Lower leg skin (tissue), 4 donors: ENCODE data around the gene KIF5C. TPM values are rescaled to one million over a fixed set of nuclear protein-coding genes. Genes with fewer than 3 reads are reported as not detected.

Experiments used
- DNase-seq, 2 donors: peaks; one replicate each; pipeline ENCODE4 v3.0.0-alpha.2; 2019; ENCODE audit warnings: low spot score in 2 of 2
- H3K4me3 ChIP-seq: fragments of 200-600 bp; sonication (generic); 2 replicates; pipeline ENCODE4 v1.5.1; 2017; ENCODE audit warnings: mild to moderate bottlenecking, low read depth; ENCODE audit not compliant: poor library complexity, severe bottlenecking
- POLR2A ChIP-seq, 2 donors: fragments of 450-650 bp; IDR thresholded peaks; one replicate each; pipeline ENCODE4 v1.6.1; 2016 to 2017; ENCODE audit warnings: antibody characterized with exemption in 2 of 2, mild to moderate bottlenecking in 1 of 2, moderate library complexity in 1 of 2
- WGBS, 2 donors: methylation state at CpG; one replicate each; pipeline ENCODE4 v1.1.5; 2018; 5-methylcytosine and 5-hydroxymethylcytosine counted together
- intact Hi-C: fragments of 100-400 bp; cut with DNase I; formaldehyde crosslinking; loops from one replicate; pipeline ENCODE4 v1.15.0; 2023; ENCODE audit warnings: low total_unique reads
- total RNA-seq, 4 donors: library from RNA; depleted of rRNA; stranded (reverse); fragments of >200 nt; gene quantifications; one replicate each; pipeline ENCODE4 v1.1.0, GENCODE V29; 2016
- TF ChIP-seq, protein P1 (sequence below), 3 donors: fragments of 450-650 bp; IDR thresholded peaks; one replicate each; pipeline ENCODE4 v1.5.1; 2016; ENCODE audit warnings: antibody characterized with exemption in 3 of 3, mild to moderate bottlenecking in 3 of 3, moderate library complexity in 2 of 3

Gene KIF5C
- total RNA-seq, 4 donors from 2014 or later = 0.99 to 1.9 (median 1.3) TPM

DNA sequence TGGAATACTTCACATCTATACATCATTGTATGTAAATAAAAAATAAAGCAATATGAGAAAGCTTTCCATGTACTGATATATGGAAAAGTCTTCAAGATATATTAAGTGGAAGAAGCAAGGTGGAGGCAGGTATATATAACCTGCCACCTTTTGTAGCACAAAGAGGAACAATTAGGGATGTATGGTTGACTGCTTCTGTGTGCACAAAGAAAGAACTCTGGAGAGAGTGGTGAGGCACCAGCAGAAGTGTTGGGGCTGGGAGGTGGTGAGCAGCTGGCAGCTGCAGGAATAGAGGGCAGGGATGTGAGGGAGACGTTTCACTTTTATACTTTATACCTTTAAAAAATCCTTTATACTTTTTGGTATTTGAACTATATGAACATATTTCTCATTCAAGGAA lies 26.1 kb downstream of the KIF5C start:
- no peak for DNase-seq
- no peak for TF ChIP-seq POLR2A (IDR thresholded peaks at IDR 0.05)
- TF ChIP-seq, protein P1, sequence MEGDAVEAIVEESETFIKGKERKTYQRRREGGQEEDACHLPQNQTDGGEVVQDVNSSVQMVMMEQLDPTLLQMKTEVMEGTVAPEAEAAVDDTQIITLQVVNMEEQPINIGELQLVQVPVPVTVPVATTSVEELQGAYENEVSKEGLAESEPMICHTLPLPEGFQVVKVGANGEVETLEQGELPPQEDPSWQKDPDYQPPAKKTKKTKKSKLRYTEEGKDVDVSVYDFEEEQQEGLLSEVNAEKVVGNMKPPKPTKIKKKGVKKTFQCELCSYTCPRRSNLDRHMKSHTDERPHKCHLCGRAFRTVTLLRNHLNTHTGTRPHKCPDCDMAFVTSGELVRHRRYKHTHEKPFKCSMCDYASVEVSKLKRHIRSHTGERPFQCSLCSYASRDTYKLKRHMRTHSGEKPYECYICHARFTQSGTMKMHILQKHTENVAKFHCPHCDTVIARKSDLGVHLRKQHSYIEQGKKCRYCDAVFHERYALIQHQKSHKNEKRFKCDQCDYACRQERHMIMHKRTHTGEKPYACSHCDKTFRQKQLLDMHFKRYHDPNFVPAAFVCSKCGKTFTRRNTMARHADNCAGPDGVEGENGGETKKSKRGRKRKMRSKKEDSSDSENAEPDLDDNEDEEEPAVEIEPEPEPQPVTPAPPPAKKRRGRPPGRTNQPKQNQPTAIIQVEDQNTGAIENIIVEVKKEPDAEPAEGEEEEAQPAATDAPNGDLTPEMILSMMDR (IDR thresholded peaks at IDR 0.05) = no peak
- H3K4me3 ChIP-seq = no peak overlapping the region
- intact Hi-C loops = no loop called here
- 34 to 46% methylated on average over 1 of the region's 1 CpG for WGBS, 2 donors

DNA sequence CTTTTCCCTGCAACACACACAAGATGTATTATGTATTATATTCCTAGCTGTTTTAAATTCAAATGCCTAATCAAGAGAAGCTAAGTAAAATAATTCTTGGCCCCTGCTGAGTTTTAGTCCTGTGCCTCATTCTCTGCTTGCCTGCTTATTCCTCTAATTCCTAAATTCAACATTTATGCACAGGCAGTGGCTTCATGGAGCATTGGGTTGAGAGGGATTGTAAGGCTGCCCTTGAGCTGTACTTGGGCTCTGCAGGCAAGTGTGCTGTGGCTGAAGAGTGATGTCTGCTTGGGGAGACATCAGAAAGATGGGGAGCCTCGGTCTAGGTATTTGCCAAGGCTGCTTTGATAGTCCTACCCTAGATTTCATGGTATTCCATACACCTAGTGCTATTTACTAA lies 27.8 kb downstream of the KIF5C start:
- no peak overlapping the region for H3K4me3 ChIP-seq
- WGBS, 2 donors = 65 to 100% methylated on average over 1 of the region's 1 CpG
- DNase-seq = no peak
- TF ChIP-seq POLR2A (IDR thresholded peaks at IDR 0.05) = no peak
- TF ChIP-seq, protein P1 (IDR thresholded peaks at IDR 0.05) = no peak
- intact Hi-C loops = no loop called here

DNA sequence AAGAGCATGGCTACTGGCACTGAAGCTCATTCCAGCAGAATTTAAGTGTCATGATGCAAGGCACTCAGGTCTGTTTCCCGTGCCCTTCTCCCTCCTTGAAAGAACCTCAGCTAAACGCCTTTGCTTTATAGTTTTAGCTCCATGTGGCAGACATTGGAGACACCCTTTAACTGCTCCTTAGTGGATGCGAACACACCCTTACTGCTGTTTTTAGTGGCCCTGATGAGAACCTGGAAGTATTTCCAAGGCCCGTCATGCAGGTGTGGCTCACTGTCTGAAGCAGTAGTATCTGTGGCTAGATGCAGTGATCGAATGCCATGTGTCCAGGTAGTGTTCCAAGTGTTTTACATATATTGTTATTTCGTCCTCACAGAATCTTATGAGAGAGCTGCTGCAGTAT lies 28.3 kb downstream of the KIF5C start:
- no peak overlapping the region for H3K4me3 ChIP-seq
- no peak for TF ChIP-seq POLR2A (IDR thresholded peaks at IDR 0.05)
- TF ChIP-seq, protein P1 (IDR thresholded peaks at IDR 0.05) = no peak
- WGBS, 2 donors = 76% methylated on average over 6 of the region's 6 CpGs
- intact Hi-C loops = no loop called here
- DNase-seq = no peak

DNA sequence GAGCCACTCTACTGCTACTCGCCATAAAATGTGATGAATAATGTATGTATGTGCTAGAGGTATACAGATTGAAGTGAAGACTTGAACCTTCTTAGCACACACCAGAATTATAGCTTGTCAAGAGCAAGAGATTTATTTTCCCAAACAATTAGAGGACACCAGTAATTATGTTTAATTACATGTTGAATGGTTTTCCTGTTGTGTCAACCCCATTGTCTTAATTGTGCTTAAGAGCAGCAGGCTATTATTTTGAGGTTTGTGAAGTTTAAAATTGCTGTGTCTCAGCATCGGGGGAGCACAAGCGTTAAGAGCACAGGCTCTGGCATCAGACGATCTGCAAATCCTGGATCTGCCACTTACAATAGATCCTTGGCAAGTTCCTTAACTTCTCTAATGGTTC lies 29.0 kb downstream of the KIF5C start:
- WGBS, 2 donors = 57 to 63% methylated on average over 4 of the region's 4 CpGs
- no peak for TF ChIP-seq POLR2A (IDR thresholded peaks at IDR 0.05)
- TF ChIP-seq, protein P1 (IDR thresholded peaks at IDR 0.05) = no peak
- no peak overlapping the region for H3K4me3 ChIP-seq
- intact Hi-C loops = no loop called here
- DNase-seq = no peak

DNA sequence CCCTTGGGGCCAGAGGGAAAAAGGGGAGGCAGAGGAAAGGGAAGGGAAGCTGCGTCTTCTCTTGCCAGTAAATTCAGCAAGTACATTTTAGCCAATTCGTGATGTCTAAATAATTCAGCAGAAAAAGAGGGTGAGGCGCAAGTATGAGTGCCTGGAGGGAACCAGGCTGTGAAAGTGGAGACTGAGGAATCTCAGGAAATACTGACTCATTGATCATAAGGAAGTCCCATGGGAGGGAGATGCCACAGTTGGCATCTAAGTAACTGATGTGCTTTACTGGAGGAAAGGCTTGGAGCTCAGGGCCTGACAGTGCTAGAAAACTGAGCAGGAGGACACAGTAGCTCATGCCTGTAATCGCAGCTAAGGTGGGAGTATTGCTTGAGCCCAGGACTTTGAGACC lies 31.1 kb downstream of the KIF5C start:
- no peak overlapping the region for H3K4me3 ChIP-seq
- intact Hi-C loops = no loop called here
- 69 to 81% methylated on average over 4 of the region's 4 CpGs for whole genome bisulfite sequencing, 2 donors
- DNase-seq = no peak
- TF ChIP-seq, protein P1 (IDR thresholded peaks at IDR 0.05) = no peak
- no peak for TF ChIP-seq POLR2A (IDR thresholded peaks at IDR 0.05)

DNA sequence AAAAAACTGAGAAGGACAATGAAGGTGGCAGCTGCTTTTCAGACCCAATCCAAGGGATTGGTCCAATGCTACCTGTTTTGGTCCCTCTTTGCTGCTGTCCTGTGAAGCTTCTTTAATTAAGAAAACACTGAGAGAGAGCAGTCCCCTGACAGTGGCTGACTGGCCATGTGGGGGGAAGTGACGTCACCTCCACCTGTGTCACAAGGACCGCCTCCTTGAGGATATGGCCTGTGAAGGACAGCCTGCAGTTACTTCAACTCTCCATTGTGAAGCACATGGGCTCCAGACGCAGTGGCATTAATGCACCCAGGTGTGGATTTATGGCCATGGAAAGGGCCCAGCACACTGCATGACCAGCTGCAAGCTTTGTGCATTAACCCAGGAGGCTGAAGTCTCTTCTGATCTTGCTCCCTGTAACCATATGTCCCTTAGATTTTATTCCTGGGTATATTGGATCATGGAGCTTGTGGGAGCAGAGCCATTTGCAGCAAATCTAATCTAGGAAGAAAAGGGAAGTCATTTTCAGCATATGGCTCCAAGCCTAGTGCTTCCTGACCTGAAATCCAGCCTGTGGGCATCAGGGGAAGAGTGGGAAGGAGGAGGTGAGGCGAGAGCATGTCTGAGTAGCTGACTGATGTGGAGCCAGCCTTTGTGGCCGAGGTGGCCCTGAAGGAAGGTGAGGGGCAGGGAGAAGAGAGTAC lies 32.2 kb downstream of the KIF5C start:
- H3K4me3 ChIP-seq = no peak overlapping the region
- no peak for DNase-seq
- 60 to 77% methylated on average over 5 of the region's 5 CpGs for WGBS, 2 donors
- no peak for TF ChIP-seq POLR2A (IDR thresholded peaks at IDR 0.05)
- TF ChIP-seq, protein P1 (IDR thresholded peaks at IDR 0.05) = no peak
- intact Hi-C loops = no loop called here
